Measurements from ENCODE around the gene FAM167B. TPM values are rescaled to one million over a fixed set of nuclear protein-coding genes. Genes with fewer than 3 reads are reported as not detected.

FAM167B gene
- total and polyA plus RNA-seq, 2 of the 4 experiments (the other 2 are of a cell fraction) = 0.18 to 0.53 TPM

DNA sequence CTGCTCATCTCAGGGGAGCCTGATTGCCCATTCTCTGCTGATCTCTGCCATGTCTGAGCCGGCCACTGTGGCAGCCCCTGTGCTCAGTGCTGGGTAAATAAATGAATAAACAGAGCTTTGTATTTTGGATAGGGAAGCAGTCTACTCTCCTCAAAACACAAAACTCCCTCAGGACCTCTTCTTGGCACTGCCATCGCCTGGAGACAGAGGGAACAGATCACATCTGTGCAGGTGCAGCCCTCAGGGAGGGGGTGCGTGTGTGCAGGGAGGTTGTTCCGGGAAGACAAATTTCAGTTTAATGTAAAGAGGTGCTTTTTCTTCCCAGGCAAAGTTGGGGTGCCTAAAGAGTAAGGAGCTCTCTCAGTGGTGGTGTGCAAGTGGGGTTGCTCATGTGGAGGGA, 7.7 kb upstream of the FAM167B start:
- Histone ChIP-seq H2BK20ac (ENCODE audit: low read depth, low read length) (no peak overlapping the region), H3K4me1 (ENCODE audit: control insufficient read depth, insufficient read depth, low read length) (peaks cover 18% of the 10 kb centered on the region), H2AK5ac (ENCODE audit: low read depth, low read length) (peak overlapping the region; percentile 51; the same call in 1 of the 2 replicates), H3K4me2 (ENCODE audit: low read depth, low read length) (no peak overlapping the region), H3K4ac (ENCODE audit: low read depth, low read length) (no peak overlapping the region), H3K23ac (ENCODE audit: low read depth, low read length) (no peak overlapping the region), H3K36me3 (ENCODE audit: control insufficient read depth, insufficient read depth, low read length) (peaks cover 2% of the 10 kb centered on the region; the same call in 1 of the 2 replicates), H3K4me3 (ENCODE audit: insufficient read depth, low read depth, low read length) (no peak overlapping the region), H3K14ac (replicated peaks; ENCODE audit: low read depth, low read length) (no peak overlapping the region), H2AK9ac (replicated peaks; ENCODE audit: low read depth, low read length, poor library complexity) (peak overlapping the region; percentile 92), H3K27me3 (ENCODE audit: control insufficient read depth, insufficient read depth, low read length) (no peaks in the 10 kb centered on the region), H4K20me1 (ENCODE audit: insufficient read depth, low read length) (no peaks in the 10 kb centered on the region), H2AFZ (replicated peaks; ENCODE audit: low read length, poor library complexity) (peak overlapping the region; percentile 89), H3K79me1 (ENCODE audit: low read depth in 1 of 2, low read length in 2 of 2) (peaks cover 0 to 35% of the 10 kb centered on the region in 2 experiments; a peak in 2 of 4 replicates), H2BK5ac (ENCODE audit: low read depth, low read length, poor library complexity, severe bottlenecking) (no peak overlapping the region), H4K5ac (ENCODE audit: low read depth, low read length) (no peak overlapping the region), H3K27ac (ENCODE audit: insufficient read depth, low read length) (no peak overlapping the region), H2BK15ac (ENCODE audit: low read depth, low read length) (no peak overlapping the region), H4K91ac (ENCODE audit: insufficient read depth, low read depth, low read length) (peak overlapping the region; percentile 50), H3K18ac (ENCODE audit: low read depth, low read length) (no peak overlapping the region), H3K9me1 (ENCODE audit: insufficient read depth, low read length) (peaks cover 19% of the 10 kb centered on the region), H2BK120ac (ENCODE audit: low read depth, low read length) (peak overlapping the region; percentile 68; the same call in 1 of the 2 replicates), H3K56ac (ENCODE audit: extremely low read depth, insufficient read depth, low read length) (no peak overlapping the region), H3K9ac (ENCODE audit: low read depth, low read length) (no peak overlapping the region), H3K9me3 (ENCODE audit: control insufficient read depth, insufficient read depth, low read length) (no peaks in the 10 kb centered on the region), H4K8ac (ENCODE audit: low read depth in 2 of 2, low read length in 2 of 2) (no peak overlapping the region)
- dilution Hi-C loops (cut with HindIII; ENCODE audit: low sequenced_read_pairs, unreplicated experiment) = no loop called here
- POLR2A ChIA-PET (ENCODE audit: unreplicated experiment) = no interaction called here
- no peak for DNase-seq
- CTCF ChIA-PET = interaction anchor here (1.7 kb wide), 1 partner anchor 24 kb away, joined by 5 read pairs; no protein-coding TSS in a partner anchor
- ATAC-seq (ENCODE audit: low read depth) = no peak
- no peak for TF ChIP-seq MXI1 (IDR thresholded peaks at IDR 0.05; ENCODE audit: borderline replicate concordance, low read depth, low read length)
- TF ChIP-seq MAFK (IDR thresholded peaks at IDR 0.05; ENCODE audit: low read depth, low read length) = no peak
- no peak for TF ChIP-seq SMC3 (IDR thresholded peaks at IDR 0.05; ENCODE audit: low read depth, low read length)
- no peak for TF ChIP-seq POLR2A (IDR thresholded peaks at IDR 0.05; ENCODE audit: low read depth, low read length)
- TF ChIP-seq, protein P1, sequence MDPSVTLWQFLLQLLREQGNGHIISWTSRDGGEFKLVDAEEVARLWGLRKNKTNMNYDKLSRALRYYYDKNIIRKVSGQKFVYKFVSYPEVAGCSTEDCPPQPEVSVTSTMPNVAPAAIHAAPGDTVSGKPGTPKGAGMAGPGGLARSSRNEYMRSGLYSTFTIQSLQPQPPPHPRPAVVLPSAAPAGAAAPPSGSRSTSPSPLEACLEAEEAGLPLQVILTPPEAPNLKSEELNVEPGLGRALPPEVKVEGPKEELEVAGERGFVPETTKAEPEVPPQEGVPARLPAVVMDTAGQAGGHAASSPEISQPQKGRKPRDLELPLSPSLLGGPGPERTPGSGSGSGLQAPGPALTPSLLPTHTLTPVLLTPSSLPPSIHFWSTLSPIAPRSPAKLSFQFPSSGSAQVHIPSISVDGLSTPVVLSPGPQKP (IDR thresholded peaks at IDR 0.05; ENCODE audit: borderline replicate concordance, low read depth, low read length) = no peak
- no peak for TF ChIP-seq RCOR1 (IDR thresholded peaks at IDR 0.05; ENCODE audit: insufficient replicate concordance, low read length)
- TF ChIP-seq RAD21 (IDR thresholded peaks at IDR 0.05; ENCODE audit: low read length) = no peak
- no peak for TF ChIP-seq NFE2L2 (IDR thresholded peaks at IDR 0.05; ENCODE audit: low read depth, low read length)
- TF ChIP-seq RFX5 (IDR thresholded peaks at IDR 0.05; ENCODE audit: low read depth, low read length) = no peak
- TF ChIP-seq, protein P2, sequence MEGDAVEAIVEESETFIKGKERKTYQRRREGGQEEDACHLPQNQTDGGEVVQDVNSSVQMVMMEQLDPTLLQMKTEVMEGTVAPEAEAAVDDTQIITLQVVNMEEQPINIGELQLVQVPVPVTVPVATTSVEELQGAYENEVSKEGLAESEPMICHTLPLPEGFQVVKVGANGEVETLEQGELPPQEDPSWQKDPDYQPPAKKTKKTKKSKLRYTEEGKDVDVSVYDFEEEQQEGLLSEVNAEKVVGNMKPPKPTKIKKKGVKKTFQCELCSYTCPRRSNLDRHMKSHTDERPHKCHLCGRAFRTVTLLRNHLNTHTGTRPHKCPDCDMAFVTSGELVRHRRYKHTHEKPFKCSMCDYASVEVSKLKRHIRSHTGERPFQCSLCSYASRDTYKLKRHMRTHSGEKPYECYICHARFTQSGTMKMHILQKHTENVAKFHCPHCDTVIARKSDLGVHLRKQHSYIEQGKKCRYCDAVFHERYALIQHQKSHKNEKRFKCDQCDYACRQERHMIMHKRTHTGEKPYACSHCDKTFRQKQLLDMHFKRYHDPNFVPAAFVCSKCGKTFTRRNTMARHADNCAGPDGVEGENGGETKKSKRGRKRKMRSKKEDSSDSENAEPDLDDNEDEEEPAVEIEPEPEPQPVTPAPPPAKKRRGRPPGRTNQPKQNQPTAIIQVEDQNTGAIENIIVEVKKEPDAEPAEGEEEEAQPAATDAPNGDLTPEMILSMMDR (conservative IDR thresholded peaks at IDR 0.05; ENCODE audit: low read depth, low read length) = no peak
- TF ChIP-seq, protein P3, sequence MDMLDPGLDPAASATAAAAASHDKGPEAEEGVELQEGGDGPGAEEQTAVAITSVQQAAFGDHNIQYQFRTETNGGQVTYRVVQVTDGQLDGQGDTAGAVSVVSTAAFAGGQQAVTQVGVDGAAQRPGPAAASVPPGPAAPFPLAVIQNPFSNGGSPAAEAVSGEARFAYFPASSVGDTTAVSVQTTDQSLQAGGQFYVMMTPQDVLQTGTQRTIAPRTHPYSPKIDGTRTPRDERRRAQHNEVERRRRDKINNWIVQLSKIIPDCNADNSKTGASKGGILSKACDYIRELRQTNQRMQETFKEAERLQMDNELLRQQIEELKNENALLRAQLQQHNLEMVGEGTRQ (IDR thresholded peaks at IDR 0.05; ENCODE audit: low read depth, low read length) = no peak
- no peak for TF ChIP-seq MAZ (IDR thresholded peaks at IDR 0.05; ENCODE audit: borderline replicate concordance, low read depth, low read length)
- TF ChIP-seq FOS (IDR thresholded peaks at IDR 0.05; ENCODE audit: low read depth, low read length) = no peak
- no peak for TF ChIP-seq CHD1 (IDR thresholded peaks at IDR 0.05; ENCODE audit: low read depth, low read length)
- no peak for TF ChIP-seq CEBPB (IDR thresholded peaks at IDR 0.05; ENCODE audit: low read depth, low read length)
- TF ChIP-seq BHLHE40 (IDR thresholded peaks at IDR 0.05; ENCODE audit: low read depth, low read length) = no peak
- no TSS peak for BruUV-seq (replicated peaks)
- in situ Hi-C loops (cut with MboI; ENCODE audit: low sequenced_read_pairs) = no loop called here
- WGBS, 2 experiments (ENCODE audit: extremely low coverage in 2 of 2, insufficient read length in 1 of 2) = no CpG with 5 or more reads among the region's 4 CpGs
- intact Hi-C loops (cut with micrococcal nuclease) = no loop called here

Data from IMR-90 (cell line).